ENCODE results near the gene SNF8.

Gene SNF8

GRCh38 chr17:48883171-48883570 lies 61.5 kb downstream of the SNF8 start:
- no peak for DNase-seq

- DNase-seq = no peak
These were observed 62.4 kb downstream of the SNF8 start for GRCh38 chr17:48882272-48882671.
